Naive thymus-derived CD4-positive, alpha-beta T cell (primary cell): ENCODE results near the gene SPOP. TPM values are rescaled to one million over a fixed set of nuclear protein-coding genes. Genes with fewer than 3 reads are reported as not detected.
A peak's percentile ranks its signal among the peaks of the same experiment; 100 is the strongest.

Experiments used
- ATAC-seq: fragments of 150-1000 bp; cut with Tn5 transposase; 2 replicates; pipeline ENCODE4 v1.10.0; 2021; ENCODE audit warnings: mild to moderate bottlenecking, moderate library complexity
- CTCF ChIA-PET: fragments of 350-600 bp; sonication (Branson Sonifier 250); formaldehyde crosslinking; loops from one replicate; lab custom pipeline; 2021; ENCODE audit warnings: antibody characterized with exemption; lab: Charles Lee
- POLR2A ChIA-PET: fragments of 350-600 bp; sonication (Branson Sonifier 250); formaldehyde crosslinking; loops from one replicate; lab custom pipeline; 2021; ENCODE audit warnings: antibody characterized with exemption, inconsistent platforms; lab: Charles Lee
- DNase-seq, 9 donors: peaks; one replicate each; pipeline versions ENCODE4 v3.0.0 to v3.0.0-alpha.2; 2020 to 2022; ENCODE audit warnings: mixed read lengths in 1 of 9
- H3K27ac ChIP-seq: one replicate; pipeline ENCODE4 v1.7.0; 2013; ENCODE audit warnings: mild to moderate bottlenecking, low read depth, low read length, moderate library complexity
- H3K27me3 ChIP-seq, 2 donors: one replicate each; pipeline ENCODE4 v1.7.0; 2013; ENCODE audit warnings: low read length in 2 of 2, mild to moderate bottlenecking in 2 of 2, moderate library complexity in 2 of 2; ENCODE audit not compliant: control insufficient read depth in 2 of 2, insufficient read depth in 2 of 2
- H3K36me3 ChIP-seq, 3 experiments: 1 replicate in 2 of 3; 2 replicates in 1 of 3; pipeline ENCODE4 v1.7.0; 2013; ENCODE audit warnings: low read length in 3 of 3, mild to moderate bottlenecking in 3 of 3, moderate library complexity in 1 of 3; ENCODE audit not compliant: insufficient read depth in 3 of 3, control insufficient read depth in 2 of 3
- H3K4me1 ChIP-seq, 2 donors: one replicate each; pipeline ENCODE4 v1.7.0; 2013; ENCODE audit warnings: low read length in 2 of 2, mild to moderate bottlenecking in 2 of 2, moderate library complexity in 1 of 2; ENCODE audit not compliant: control insufficient read depth in 2 of 2, insufficient read depth in 2 of 2
- H3K4me3 ChIP-seq: 2 replicates; pipeline ENCODE4 v1.7.0; 2013; ENCODE audit warnings: mild to moderate bottlenecking, low read length
- H3K9me3 ChIP-seq, 3 experiments: 1 replicate in 2 of 3; 2 replicates in 1 of 3; pipeline ENCODE4 v1.7.0; 2013; ENCODE audit warnings: low read length in 3 of 3; ENCODE audit not compliant: control insufficient read depth in 2 of 3
- H3K27ac Mint-ChIP-seq, 9 donors: one replicate each; pipeline ENCODE4 v1.8.0; 2020 to 2022; ENCODE audit warnings: mixed read lengths in 9 of 9, mild to moderate bottlenecking in 8 of 9, moderate library complexity in 5 of 9, inconsistent platforms in 2 of 9
- H3K27me3 Mint-ChIP-seq, 5 donors: one replicate each; pipeline ENCODE4 v1.8.0; 2021 to 2022; ENCODE audit warnings: mixed read lengths in 5 of 5, mild to moderate bottlenecking in 1 of 5
- H3K36me3 Mint-ChIP-seq, 5 donors: one replicate each; pipeline ENCODE4 v1.8.0; 2020 to 2022; ENCODE audit warnings: mixed read lengths in 5 of 5, mild to moderate bottlenecking in 3 of 5, inconsistent platforms in 1 of 5
- H3K4me1 Mint-ChIP-seq, 7 donors: one replicate each; pipeline ENCODE4 v1.8.0; 2020 to 2022; ENCODE audit warnings: mixed read lengths in 7 of 7, mild to moderate bottlenecking in 3 of 7, inconsistent platforms in 1 of 7
- H3K4me3 Mint-ChIP-seq, 10 donors: one replicate each; pipeline ENCODE4 v1.8.0; 2020 to 2022; ENCODE audit warnings: mild to moderate bottlenecking in 10 of 10, mixed read lengths in 10 of 10, moderate library complexity in 6 of 10, inconsistent platforms in 2 of 10
- H3K9me3 Mint-ChIP-seq, 11 donors: one replicate each; pipeline ENCODE4 v1.8.0; 2020 to 2022; ENCODE audit warnings: mixed read lengths in 11 of 11, mild to moderate bottlenecking in 4 of 11, inconsistent platforms in 1 of 11, moderate library complexity in 1 of 11
- intact Hi-C, 2 donors: fragments of 100-400 bp; cut with micrococcal nuclease; formaldehyde crosslinking; loops; one replicate each; pipeline ENCODE4 v1.15.1; 2023
- polyA plus RNA-seq, 2 donors: library from polyadenylated mRNA; unstranded; fragments of 300-500 nt; fragmentation: Illumina TruSeq; gene quantifications; one replicate each; pipeline ENCODE4 v1.2.3, GENCODE V29; 2021
- total RNA-seq, 6 experiments: library from RNA in 5 of 6; stranded (reverse) in 5 of 6; gene quantifications; 1 replicate in 5 of 6; 2 replicates in 1 of 6; pipeline ENCODE4 v1.2.3 and lab custom pipeline; 2021 to 2026

The SPOP gene
- total and polyA plus RNA-seq, 7 experiments from 2014 or later: 59.6 to 151 (median 81.2) TPM

DNA sequence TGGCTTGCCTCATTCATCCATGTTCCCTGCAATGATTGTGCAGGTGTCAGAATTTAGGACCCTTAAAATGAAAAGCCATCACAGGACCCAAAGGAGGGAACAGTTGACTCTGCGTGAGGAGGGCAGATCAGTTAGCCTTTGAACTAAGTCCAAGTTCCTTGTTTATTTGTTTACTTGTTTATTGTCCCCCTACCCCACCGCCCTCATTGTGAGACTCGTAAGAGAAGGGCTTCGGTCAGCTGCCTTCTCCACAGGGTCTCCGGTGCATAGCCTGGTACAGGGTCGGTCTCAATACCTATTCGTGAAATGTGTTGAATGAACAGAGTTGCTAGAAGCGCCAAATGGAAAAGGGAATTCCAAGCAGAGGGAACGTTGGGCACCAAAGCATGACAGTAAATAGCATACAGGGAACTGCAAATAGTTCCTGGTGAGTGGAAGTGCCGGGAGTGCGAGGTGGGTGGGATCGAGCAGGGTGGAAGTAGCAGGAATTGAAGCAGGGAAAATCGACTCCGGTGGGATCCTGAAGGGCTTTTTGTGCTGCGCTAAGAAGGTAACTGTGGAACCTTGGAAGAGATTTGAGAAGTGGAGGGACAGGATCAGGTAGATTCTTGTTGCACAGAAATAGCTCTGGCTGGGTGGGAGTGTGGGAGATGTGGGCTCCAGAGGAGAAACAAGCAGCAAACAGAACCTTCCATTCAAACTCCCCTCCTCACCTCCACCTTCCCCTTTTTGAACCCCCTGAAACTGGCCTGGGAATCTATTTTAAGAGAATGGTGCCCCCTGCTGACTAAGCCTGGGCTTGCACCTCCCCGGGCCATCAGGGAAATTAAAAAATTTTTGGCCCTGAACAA is 17.2 kb upstream of the SPOP start:
- Histone ChIP-seq H3K4me1 (peaks cover 13 to 29% of the 10 kb centered on the region in 2 donors), H3K9me3 (no peaks in the 10 kb centered on the region), H3K27me3 (no peaks in the 10 kb centered on the region), H3K27ac (no peak overlapping the region), H3K36me3 (peaks cover 0 to 6% (median 0%) of the 10 kb centered on the region in 3 experiments), H3K4me3 (no peak overlapping the region)
- no peaks in the 10 kb centered on the region for H3K9me3 Mint-ChIP-seq
- peaks cover 2 to 9% (median 7%) of the 10 kb centered on the region in 5 donors for H3K36me3 Mint-ChIP-seq
- peak overlapping the region in 6 of 10 donors; percentile 23 to 62 (median 57) for H3K4me3 Mint-ChIP-seq
- H3K27me3 Mint-ChIP-seq: no peaks in the 10 kb centered on the region
- intact Hi-C loops: loop anchor here (1.0 to 5.0 kb wide), 6 partner anchors 18 to 198 kb away; partner anchors contain the start of genes NGFR (in 1 of the 2) and NXPH3 (in 1 of the 2)
- peak; percentile 45 to 78 (median 62) for DNase-seq
- H3K27ac Mint-ChIP-seq: peak overlapping the region in 8 of 9 donors; percentile 76 to 92 (median 86)
- ChIA-PET POLR2A (interaction anchor here (0.5 to 2.7 kb wide), 9 partner anchors 9 to 1683 kb away, joined by 3 to 13 read pairs (median 5); partner anchors contain the start of genes FAM117A, SLC35B1 and SPOP), CTCF (interaction anchor here (1.0 to 3.8 kb wide), 11 partner anchors 8 to 138 kb away, joined by 3 to 38 read pairs (median 7); partner anchors contain the start of gene SLC35B1)
- ATAC-seq: peak; percentile 67
- peaks cover 28 to 66% (median 50%) of the 10 kb centered on the region in 7 donors for H3K4me1 Mint-ChIP-seq

DNA sequence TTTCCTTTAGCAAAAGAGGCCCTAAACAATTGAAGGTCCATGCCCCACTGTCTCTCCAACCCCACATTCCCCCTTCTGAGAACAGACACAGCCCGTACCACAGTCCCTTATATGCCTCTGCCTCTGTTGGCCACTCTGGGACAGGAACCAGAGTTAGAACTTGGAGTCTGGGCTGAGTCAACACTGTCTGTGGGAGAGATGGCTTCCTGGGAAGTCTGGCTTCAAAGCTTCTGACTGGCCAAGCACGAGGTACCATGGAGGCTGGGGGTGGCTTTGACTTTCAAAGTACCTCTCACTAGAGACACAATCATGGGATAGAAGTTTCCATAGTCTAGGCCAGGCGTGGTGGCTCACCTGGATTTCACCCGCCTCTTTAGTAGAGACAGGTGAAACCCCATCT is 14.9 kb upstream of the SPOP start:
- Mint-ChIP-seq H3K36me3 (peaks cover 0 to 10% (median 5%) of the 10 kb centered on the region in 5 donors), H3K27ac (peak overlapping the region in 5 of 9 donors; percentile 59 to 70 (median 68)), H3K4me1 (peaks cover 38 to 75% (median 59%) of the 10 kb centered on the region in 7 donors), H3K27me3 (no peaks in the 10 kb centered on the region), H3K9me3 (peaks cover 0 to 4% (median 0%) of the 10 kb centered on the region in 11 donors), H3K4me3 (no peak overlapping the region)
- Histone ChIP-seq H3K36me3 (no peaks in the 10 kb centered on the region), H3K4me3 (no peak overlapping the region), H3K4me1 (peaks cover 27 to 47% of the 10 kb centered on the region in 2 donors), H3K9me3 (no peaks in the 10 kb centered on the region), H3K27me3 (no peaks in the 10 kb centered on the region), H3K27ac (no peak overlapping the region)
- ChIA-PET CTCF (no interaction called here), POLR2A (no interaction called here)
- ATAC-seq (no peak), DNase-seq (no peak)
- intact Hi-C loops: no loop called here

DNA sequence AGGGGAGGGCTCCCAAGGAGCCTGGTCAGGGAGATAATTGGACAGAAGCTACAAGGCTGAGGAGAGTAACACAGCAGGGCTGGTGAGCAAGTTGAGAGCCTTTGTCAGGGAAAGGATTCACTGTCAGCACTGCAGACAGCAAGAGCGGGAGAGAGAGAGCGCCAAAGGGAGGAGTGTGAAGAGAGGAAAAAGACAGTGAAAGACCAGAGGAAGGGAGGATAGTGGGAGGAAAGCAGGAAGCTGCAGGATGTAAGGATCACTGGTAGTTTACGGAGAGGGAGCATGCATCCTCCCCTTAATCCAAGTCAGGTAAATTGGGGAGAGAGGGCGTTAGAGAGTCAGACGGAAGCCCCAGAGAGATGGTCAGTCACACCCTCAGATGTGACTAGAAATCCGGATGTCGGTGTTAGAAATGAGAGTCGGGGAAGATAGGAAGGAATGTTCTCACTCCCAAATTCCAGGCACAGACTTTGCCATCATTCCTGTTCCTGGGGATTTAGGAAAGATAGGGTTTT is 13.8 kb upstream of the SPOP start:
- ChIA-PET CTCF (interaction anchor here (0.7 to 1.2 kb wide), 3 partner anchors 11 to 305 kb away, joined by 3 to 6 read pairs (median 3); no protein-coding TSS in a partner anchor), POLR2A (no interaction called here)
- no peak for ATAC-seq
- H3K27ac ChIP-seq: peak overlapping the region; percentile 39
- no peaks in the 10 kb centered on the region for H3K9me3 ChIP-seq
- H3K4me1 ChIP-seq: peaks cover 33 to 57% of the 10 kb centered on the region in 2 donors
- intact Hi-C loops: no loop called here
- Mint-ChIP-seq H3K27me3 (no peaks in the 10 kb centered on the region), H3K27ac (peak overlapping the region; percentile 27 to 98 (median 79)), H3K4me3 (peak overlapping the region in 7 of 10 donors; percentile 11 to 92 (median 66)), H3K4me1 (peaks cover 44 to 83% (median 66%) of the 10 kb centered on the region in 7 donors), H3K9me3 (peaks cover 0 to 4% (median 0%) of the 10 kb centered on the region in 11 donors), H3K36me3 (peaks cover 2 to 10% (median 5%) of the 10 kb centered on the region in 5 donors)
- H3K36me3 ChIP-seq: no peaks in the 10 kb centered on the region
- DNase-seq: no peak
- H3K27me3 ChIP-seq: no peaks in the 10 kb centered on the region
- H3K4me3 ChIP-seq: no peak overlapping the region

DNA sequence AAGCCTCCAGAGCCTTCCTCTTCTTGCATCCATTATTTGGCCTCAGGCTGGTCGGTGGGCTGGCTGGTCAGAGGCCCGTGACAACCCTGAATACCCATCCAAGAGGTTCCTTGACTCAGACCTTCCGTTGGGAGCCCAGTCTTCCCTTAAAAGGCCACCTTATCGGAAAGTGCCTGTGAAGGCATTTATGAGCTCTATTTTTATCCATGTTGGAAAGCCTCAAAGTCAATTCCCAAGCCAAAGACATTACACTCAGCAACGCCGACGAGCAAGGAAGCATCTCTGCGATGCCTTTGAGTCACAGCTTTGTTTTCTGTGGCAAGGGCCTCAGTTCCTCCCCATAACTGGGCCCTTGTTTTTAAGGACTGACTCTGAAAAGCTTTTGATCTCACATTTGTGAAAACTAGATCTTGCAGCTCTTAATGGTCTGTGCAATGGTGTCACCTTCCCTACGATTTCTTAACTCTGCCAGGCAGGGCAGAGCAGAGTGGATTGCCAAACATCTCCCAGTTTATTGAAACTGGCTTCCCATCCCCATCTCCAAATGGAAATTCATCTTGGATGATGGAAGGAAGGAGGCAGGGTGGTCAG is 13.3 kb upstream of the SPOP start:
- POLR2A ChIA-PET: interaction anchor here (1.0 kb wide), 1 partner anchor 14 kb away, joined by 3 read pairs; the partner anchor contains the start of gene SPOP
- H3K4me1 ChIP-seq: peaks cover 28 to 55% of the 10 kb centered on the region in 2 donors
- H3K36me3 Mint-ChIP-seq: peaks cover 4 to 10% (median 5%) of the 10 kb centered on the region in 5 donors
- peaks cover 40 to 81% (median 64%) of the 10 kb centered on the region in 7 donors for H3K4me1 Mint-ChIP-seq
- H3K9me3 Mint-ChIP-seq: peaks cover 0 to 4% (median 0%) of the 10 kb centered on the region in 11 donors
- no peaks in the 10 kb centered on the region for H3K9me3 ChIP-seq
- H3K27me3 Mint-ChIP-seq: no peaks in the 10 kb centered on the region
- CTCF ChIA-PET: interaction anchor here (0.7 to 1.2 kb wide), 3 partner anchors 11 to 306 kb away, joined by 3 to 6 read pairs (median 3); no protein-coding TSS in a partner anchor
- DNase-seq (no peak), ATAC-seq (no peak)
- H3K27ac ChIP-seq: peak overlapping the region; percentile 39
- peak overlapping the region in 8 of 10 donors; percentile 33 to 92 (median 66) for H3K4me3 Mint-ChIP-seq
- no peak overlapping the region for H3K4me3 ChIP-seq
- no peaks in the 10 kb centered on the region for H3K27me3 ChIP-seq
- intact Hi-C loops: no loop called here
- H3K36me3 ChIP-seq: no peaks in the 10 kb centered on the region
- peak overlapping the region in 8 of 9 donors; percentile 38 to 98 (median 82) for H3K27ac Mint-ChIP-seq

DNA sequence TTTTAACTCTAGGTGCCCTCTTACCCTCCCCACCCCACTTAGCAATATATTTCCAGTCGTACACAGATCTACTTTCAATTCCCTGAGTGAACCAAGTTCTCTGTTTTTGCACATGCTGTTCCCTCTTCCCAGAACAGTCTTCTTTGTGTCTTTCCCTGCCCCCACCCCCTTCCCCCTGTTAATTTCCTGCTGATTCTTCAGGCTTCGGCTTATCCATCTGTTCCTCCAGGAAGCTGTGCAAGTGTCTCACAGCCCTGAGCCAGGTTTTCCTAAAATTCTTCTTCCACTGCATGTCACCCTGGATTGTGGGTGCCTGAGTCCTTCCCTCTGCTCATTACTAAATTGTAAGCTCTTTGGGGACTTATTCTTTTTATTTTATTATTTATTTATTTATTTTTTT is 12.4 kb upstream of the SPOP start:
- Histone ChIP-seq H3K27me3 (no peaks in the 10 kb centered on the region), H3K36me3 (no peaks in the 10 kb centered on the region), H3K9me3 (no peaks in the 10 kb centered on the region), H3K4me1 (peaks cover 21 to 46% of the 10 kb centered on the region in 2 donors), H3K27ac (no peak overlapping the region), H3K4me3 (no peak overlapping the region)
- CTCF ChIA-PET: no interaction called here
- Mint-ChIP-seq H3K36me3 (peaks cover 4 to 10% (median 5%) of the 10 kb centered on the region in 5 donors), H3K4me1 (peaks cover 32 to 75% (median 55%) of the 10 kb centered on the region in 7 donors), H3K9me3 (peaks cover 0 to 4% (median 0%) of the 10 kb centered on the region in 11 donors), H3K27me3 (no peaks in the 10 kb centered on the region), H3K27ac (peak overlapping the region; percentile 32 to 98 (median 85)), H3K4me3 (peak overlapping the region in 9 of 10 donors; percentile 14 to 92 (median 71))
- POLR2A ChIA-PET: interaction anchor here (1.0 kb wide), 1 partner anchor 13 kb away, joined by 3 read pairs; the partner anchor contains the start of gene SPOP
- intact Hi-C loops: no loop called here
- ATAC-seq (no peak), DNase-seq (no peak)
